HG03565 (cell line): ENCODE data around the gene HIF1A.
"Not testable (repeated sequence)": the region's sequence is repeated elsewhere in the genome, so short reads cannot be mapped to it uniquely, and the experiment has no call there.

ENCODE experiments used
- ATAC-seq: cut with Tn5 transposase; IDR thresholded peaks from one replicate; pipeline ENCODE4 v1.9.1; 2021; ENCODE audit warnings: mild to moderate bottlenecking, moderate library complexity; ENCODE audit not compliant: unreplicated experiment

HIF1A gene

GRCh38 chr14:61694830-61695694 is at the start of gene HIF1A:
TSS of gene HIF1A (plus strand) at chr14:61695513. CDS start at chr14:61695805, 292 bp downstream.
- ATAC-seq = peak; percentile 80

GRCh38 chr14:61646366-61647116 is 48.8 kb upstream of the HIF1A start:
- no peak for ATAC-seq

GRCh38 chr14:61647704-61648103 is 47.6 kb upstream of the HIF1A start:
- ATAC-seq = no peak

DNA sequence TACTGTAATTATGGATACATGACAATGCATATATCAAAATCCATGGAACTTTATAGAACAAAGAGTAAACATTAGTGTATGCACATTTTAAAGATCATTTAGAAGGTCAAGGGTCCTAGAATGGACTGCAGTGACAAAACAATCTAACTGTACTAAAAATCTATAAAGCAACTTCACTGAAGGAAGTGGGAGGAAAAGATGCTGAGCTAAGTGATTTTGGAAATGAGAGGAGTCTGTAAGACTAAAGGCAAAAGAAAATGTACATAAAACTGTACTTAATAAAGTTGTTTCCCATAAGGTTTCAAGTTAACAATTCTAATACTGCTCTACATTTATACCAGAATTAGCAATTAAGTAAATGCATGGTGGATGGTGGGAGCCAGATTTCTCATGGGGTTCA is 46.9 kb upstream of the HIF1A start:
- ATAC-seq = no peak

DNA sequence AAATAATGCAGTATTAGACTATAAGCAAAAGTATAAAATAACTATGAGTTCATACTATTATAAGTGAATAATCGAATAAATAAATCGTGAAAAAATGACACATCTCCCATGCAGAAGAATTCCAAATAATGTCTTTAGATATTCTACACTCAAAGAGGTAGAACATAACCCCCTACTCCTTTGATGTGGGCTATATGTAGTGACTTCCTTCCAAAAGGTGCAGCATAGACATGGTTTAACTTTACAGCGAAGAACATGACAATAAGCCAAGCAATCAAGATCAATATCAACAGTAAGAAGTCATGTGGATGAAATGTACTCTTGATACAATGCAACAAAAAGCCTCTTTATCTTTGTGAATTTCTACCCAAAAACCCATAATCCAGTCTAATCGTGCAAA is 46.0 kb upstream of the HIF1A start:
- no peak for ATAC-seq

DNA sequence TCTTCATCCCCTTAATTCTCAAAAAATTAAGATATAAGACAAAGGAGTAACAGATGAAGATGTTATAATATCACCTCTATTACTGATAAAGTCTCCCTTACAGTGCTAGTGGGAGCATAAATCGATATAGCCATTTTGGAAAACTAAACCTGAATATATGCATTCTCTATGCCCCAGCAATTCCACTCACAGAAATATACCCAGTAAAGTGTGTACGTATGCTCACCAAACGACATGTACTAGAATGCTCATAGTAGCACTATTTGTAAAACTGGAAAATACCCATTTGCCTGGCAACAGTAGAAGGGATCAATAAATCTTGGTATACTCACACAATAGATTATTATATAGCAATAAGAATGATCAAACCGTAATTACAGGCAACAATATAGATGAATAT is 44.0 kb upstream of the HIF1A start:
- no peak for ATAC-seq

GRCh38 chr14:61652526-61653262 is 42.6 kb upstream of the HIF1A start:
- no peak for ATAC-seq

DNA sequence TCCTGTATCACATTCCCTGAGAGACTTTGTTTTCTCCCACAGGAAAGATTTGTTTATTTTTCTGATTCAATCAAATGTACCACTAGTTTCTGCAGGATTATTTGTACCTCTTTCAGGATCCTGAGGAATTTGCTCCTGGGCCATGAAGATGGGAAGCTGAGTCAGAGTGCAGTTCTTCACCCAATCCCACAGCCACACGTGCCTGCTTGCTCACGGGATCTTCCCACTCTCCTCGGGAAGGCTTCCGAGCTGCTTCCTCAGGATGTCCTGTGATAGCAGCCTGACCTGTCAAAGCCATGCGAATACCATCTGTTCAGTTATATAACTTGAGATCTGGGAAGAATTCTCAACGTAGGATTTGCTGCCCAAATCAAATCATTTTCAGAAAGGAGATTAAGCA is 41.8 kb upstream of the HIF1A start:
- ATAC-seq = no peak

GRCh38 chr14:61654026-61654425 is 41.3 kb upstream of the HIF1A start:
- ATAC-seq = no peak

DNA sequence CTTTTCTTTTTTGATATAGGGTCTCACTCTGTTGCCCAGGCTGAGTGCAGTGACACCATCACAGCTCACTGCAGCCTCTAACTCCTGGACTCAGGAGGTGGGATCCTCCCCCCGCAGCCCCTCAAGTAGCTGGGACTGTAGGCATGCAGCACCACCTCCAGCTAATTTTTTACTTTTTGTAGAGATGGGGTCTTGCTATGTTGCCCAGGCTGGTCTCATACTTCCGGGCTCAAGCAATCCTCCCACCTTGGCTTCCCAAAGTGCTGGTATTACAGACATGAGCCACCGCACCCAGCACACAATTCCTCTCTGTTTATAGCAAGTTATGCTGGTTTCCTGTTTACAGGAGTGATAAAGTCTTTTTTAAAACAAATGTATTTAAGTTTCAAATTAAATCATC is 39.5 kb upstream of the HIF1A start:
- no peak for ATAC-seq

GRCh38 chr14:61656341-61656740 is 39.0 kb upstream of the HIF1A start:
- no peak for ATAC-seq

GRCh38 chr14:61658111-61658510 is 37.2 kb upstream of the HIF1A start:
- ATAC-seq = not testable (repeated sequence)

DNA sequence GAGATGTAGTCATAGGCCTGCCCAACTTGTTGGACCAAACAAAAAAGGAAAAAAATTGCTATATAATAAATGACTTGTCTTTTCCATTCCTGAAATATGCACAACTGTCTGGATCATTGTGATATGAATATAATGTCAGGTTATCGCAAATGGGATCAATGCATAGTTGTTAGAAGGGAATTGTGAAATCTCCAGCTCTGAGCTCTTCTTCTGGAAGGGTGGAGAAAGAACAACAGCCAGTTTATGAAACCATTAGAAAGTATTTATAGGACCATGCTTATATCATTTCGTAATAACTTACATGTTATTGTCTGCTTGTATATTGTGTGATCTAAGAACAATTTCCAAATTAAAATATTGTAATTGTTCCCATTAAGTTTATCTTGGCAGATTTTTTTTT is 35.7 kb upstream of the HIF1A start:
- no peak for ATAC-seq

DNA sequence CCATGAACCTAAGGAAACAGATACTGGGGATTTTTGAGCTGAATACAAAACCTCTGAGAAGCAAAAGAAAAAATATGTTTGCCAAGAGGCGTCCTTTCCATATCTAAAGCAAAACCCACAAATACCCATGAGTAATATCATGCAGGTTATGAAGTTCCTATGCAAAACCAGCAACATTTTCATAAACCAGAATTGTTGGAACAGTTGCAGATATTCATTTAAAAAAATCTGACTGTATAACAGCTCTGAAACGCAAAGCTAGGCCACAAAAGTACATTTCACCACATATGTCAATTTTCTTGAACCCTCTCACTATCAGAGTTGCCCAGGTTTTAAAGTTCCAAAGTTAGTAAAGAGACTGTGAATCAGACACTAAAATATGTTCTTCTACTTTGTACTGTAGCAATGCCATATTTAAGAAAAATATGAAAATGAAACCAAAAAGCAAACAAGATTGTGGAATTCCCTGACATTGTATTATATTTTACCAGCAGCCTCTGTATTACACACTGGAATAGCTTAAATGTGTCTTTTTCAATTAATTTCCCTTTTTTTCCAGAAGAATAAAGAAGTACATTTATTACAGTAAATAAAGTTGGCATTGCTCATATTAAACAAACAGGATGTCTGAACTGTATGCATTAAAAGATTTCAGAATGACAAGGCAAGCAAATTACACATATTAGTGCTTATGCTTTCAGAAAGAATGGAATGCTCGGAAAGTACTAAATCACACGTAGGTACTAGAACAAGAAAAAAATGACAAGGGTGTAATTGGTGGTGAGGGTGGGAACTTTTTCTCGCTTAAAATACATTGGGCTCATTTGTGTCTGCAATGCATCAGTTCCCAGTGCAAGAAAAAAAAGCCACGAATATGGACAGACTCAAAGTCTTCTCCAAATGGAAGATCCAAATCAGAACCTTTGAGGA is 33.6 kb upstream of the HIF1A start:
- peak; percentile 26 for ATAC-seq

DNA sequence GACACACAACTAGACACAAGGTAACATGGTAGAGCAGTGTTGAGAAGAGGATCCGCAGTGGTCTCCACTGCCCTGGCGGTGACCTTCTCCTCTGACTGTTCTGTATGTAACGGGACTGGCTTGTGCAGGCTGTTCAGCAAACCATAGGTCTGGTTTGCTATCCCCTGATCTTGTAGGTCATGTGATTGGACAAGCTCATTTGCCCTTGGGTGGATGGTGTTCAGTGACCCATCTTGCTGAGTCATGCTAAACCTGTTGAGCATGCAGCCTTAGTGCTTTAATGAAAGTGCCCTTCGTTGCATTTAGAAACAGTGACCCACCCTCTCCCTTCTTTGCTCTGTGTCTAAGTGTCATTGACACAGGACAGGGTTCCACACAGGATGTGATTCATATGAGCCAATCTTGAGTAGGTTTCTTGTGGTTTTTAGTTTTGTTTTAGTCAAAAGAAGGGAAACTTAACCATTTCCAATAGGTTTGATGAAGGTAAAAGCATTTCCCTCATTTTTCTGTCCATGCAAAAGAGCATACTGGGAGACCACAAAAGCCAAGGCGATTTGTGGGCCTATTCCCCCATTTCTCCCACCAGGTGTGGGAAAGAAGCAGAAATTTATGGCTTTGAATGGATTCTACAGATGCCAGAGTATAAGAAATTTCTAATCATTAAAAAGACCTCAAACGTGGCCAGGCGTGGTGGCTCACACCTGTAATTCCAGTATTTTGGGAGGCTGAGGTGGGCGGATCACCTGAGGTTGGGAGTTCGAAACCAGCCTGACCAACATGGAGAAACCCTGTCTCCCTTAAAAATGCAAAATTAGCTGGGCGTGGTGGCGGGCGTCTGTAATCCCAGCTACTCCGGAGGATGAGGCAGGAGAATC is 32.6 kb upstream of the HIF1A start:
- ATAC-seq = peak; percentile 79

DNA sequence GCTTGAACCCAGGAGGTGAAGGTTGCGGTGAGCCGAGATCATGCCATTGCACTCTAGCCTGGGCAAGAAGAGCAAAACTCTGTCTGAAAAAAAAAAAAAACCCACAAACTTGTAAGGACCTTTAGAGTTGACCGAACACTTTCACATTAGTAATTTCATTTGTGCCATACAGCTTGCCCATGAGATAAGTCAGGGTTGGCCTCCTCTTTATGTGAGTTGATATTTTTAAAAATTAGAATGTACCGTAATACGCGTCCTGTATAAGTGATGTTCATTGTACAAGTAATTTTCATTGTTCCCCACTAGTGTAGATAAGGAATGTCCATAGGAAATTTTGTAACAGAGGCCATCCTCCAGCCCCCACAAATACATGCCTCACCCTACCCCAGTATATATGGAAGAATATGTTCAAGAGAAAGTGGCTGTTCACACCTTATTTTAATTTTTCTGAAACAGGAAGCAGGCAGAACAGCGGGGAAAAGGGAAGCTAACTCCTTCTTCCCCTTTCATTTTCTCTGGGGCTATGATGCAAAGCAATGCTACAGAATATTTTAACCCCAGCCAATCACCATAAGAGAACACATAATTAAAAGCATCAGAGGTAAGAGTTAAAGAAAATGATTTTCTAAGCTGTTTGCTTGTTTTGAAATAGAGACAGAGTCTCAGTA is 31.9 kb upstream of the HIF1A start:
- no peak for ATAC-seq

DNA sequence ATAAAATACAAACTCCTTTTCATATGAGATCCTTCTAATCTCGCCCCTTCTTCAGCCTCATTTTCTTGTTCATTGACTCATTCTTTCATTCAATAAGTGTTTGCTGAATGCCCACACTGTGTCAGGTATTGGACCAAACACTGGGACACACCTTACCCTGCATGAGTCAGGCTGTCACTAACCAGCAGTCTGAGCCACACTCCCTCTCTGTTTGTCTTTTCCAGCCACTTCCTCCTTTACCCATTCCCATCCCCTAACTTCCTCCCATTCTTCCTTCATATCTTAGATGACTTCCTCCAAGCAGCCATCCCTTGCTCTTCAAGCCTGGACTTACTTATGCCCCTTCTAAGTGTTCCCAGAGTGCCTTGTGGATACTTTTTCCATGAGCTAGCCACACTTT is 27.0 kb upstream of the HIF1A start:
- no peak for ATAC-seq

GRCh38 chr14:61670576-61670975 is 24.7 kb upstream of the HIF1A start:
- ATAC-seq = no peak

- peak; percentile 83 for ATAC-seq
These were observed 24.2 kb upstream of the HIF1A start for GRCh38 chr14:61671082-61671481.
